Lung (tissue), 12 donors: ENCODE data around the gene CENPS. TPM values are rescaled to one million over a fixed set of nuclear protein-coding genes. Genes with fewer than 3 reads are reported as not detected.
A peak's percentile ranks its signal among the peaks of the same experiment; 100 is the strongest.
"Not testable (repeated sequence)": the region's sequence is repeated elsewhere in the genome, so short reads cannot be mapped to it uniquely, and the experiment has no call there.

Source experiments
- ATAC-seq: fragments of 200-7000 bp; cut with Tn5 transposase; one replicate; pipeline ENCODE4 v1.9.1; 2020; ENCODE audit warnings: moderate number of reproducible peaks; ENCODE audit not compliant: insufficient read depth, low FRiP score
- DNase-seq, 3 donors: peaks; one replicate each; pipeline ENCODE4 v3.0.0-alpha.2; 2013 to 2017
- H3K27ac ChIP-seq, 2 donors: one replicate each; pipeline ENCODE4 v1.5.1; 2013; ENCODE audit warnings: mild to moderate bottlenecking in 2 of 2, moderate library complexity in 2 of 2, control low read depth in 1 of 2, inconsistent platforms in 1 of 2, low read depth in 1 of 2, low read length in 1 of 2
- H3K27me3 ChIP-seq, 3 donors: one replicate each; pipeline ENCODE4 v1.5.1; 2013; ENCODE audit warnings: low read length in 2 of 3; ENCODE audit not compliant: control insufficient read depth in 3 of 3, insufficient read depth in 3 of 3
- H3K36me3 ChIP-seq, 4 donors: one replicate each; pipeline ENCODE4 v1.5.1; 2013; ENCODE audit warnings: low read length in 4 of 4, mild to moderate bottlenecking in 1 of 4, moderate library complexity in 1 of 4; ENCODE audit not compliant: control insufficient read depth in 4 of 4, insufficient read depth in 4 of 4
- H3K4me1 ChIP-seq, 5 donors: one replicate each; pipeline ENCODE4 v1.5.1; 2013; ENCODE audit warnings: low read length in 5 of 5, mild to moderate bottlenecking in 2 of 5, moderate library complexity in 1 of 5; ENCODE audit not compliant: control insufficient read depth in 5 of 5, insufficient read depth in 5 of 5
- H3K4me3 ChIP-seq: one replicate; pipeline ENCODE4 v1.5.1; 2013; ENCODE audit warnings: mild to moderate bottlenecking, control low read depth, moderate library complexity
- H3K9ac ChIP-seq, 2 donors: one replicate each; pipeline ENCODE4 v1.5.1; 2013; ENCODE audit warnings: low read length in 2 of 2, control low read depth in 1 of 2; ENCODE audit not compliant: insufficient read depth in 1 of 2
- H3K9me3 ChIP-seq, 4 donors: one replicate each; pipeline ENCODE4 v1.5.1; 2013; ENCODE audit warnings: low read length in 3 of 4, mild to moderate bottlenecking in 1 of 4, moderate library complexity in 1 of 4; ENCODE audit not compliant: control insufficient read depth in 4 of 4, insufficient read depth in 3 of 4
- CTCF ChIP-seq: IDR thresholded peaks from 2 replicates; pipeline ENCODE4 v1.5.1; 2012; ENCODE audit warnings: mild to moderate bottlenecking; ENCODE audit errors: control extremely low read depth, extremely low read depth
- WGBS, 2 donors: extraction: QIAGEN DNeasy Blood & Tissue Kit; methylation state at CpG; one replicate each; pipeline ENCODE4 v1.1.7; 2013; 5-methylcytosine and 5-hydroxymethylcytosine counted together
- polyA plus RNA-seq, 2 donors: library from polyadenylated mRNA; stranded (reverse); fragments of 200-250 nt; gene quantifications; one replicate each; pipeline ENCODE4 v1.2.1, GENCODE V29; 2013
- total RNA-seq, 2 donors: library from RNA; depleted of rRNA in 1 of 2; stranded (reverse); fragments of >200 nt in 1 of 2; gene quantifications; one replicate each; pipeline ENCODE4 v1.2.1, GENCODE V29; 2014 to 2021
- donor health status: control.
- donor health status: control.
- donor health status: Bipolar disorder and iron deficiency.
- donor health status: healthy.
- donor health status: DM: yes; HTN: yes; CAD: no.

CENPS gene
- total and polyA plus RNA-seq, 4 donors: 12.5 to 21.0 (median 17.5) TPM

- H3K4me3 ChIP-seq: peak overlapping the region; percentile 87
- ATAC-seq: no peak
- no peak for TF ChIP-seq CTCF
- peak in 1 of 3 donors; percentile 24 for DNase-seq
- peaks cover 2 to 18% (median 5%) of the 10 kb centered on the region in 5 donors for H3K4me1 ChIP-seq
- H3K9ac ChIP-seq: peak overlapping the region; percentile 34 to 55
- H3K36me3 ChIP-seq: peaks cover under 1 to 11% (median 10%) of the 10 kb centered on the region in 4 donors
- 11 to 13% methylated on average over 23 of the region's 23 CpGs for WGBS, 2 donors
- H3K27ac ChIP-seq: peak overlapping the region in 1 of 2 donors; percentile 84
- no peaks in the 10 kb centered on the region for H3K27me3 ChIP-seq
- no peaks in the 10 kb centered on the region for H3K9me3 ChIP-seq
Observed at GRCh38 chr1:10471411-10472219, 41.4 kb downstream of the CENPS start.

GRCh38 chr1:10472220-10473144 is 42.2 kb downstream of the CENPS start, which contains the start of gene DFFA:
TSS of gene DFFA (minus strand) at chr1:10472529. CDS start at chr1:10472458, 71 bp downstream.
- Histone ChIP-seq H3K27ac (peak within 1 kb of the TSS in 1 of 2 donors; percentile 84), H3K4me3 (peak within 1 kb of the TSS; percentile 87), H3K36me3 (peaks cover 0 to 9% (median 7%) of the 10 kb centered on the region in 4 donors), H3K9me3 (no peaks in the 10 kb centered on the region), H3K4me1 (peaks cover 2 to 18% (median 5%) of the 10 kb centered on the region in 5 donors), H3K27me3 (no peaks in the 10 kb centered on the region), H3K9ac (peak within 1 kb of the TSS; percentile 34 to 55)
- peak; percentile 85 for ATAC-seq
- WGBS, 2 donors: 1 to 2% methylated on average over 59 of the region's 59 CpGs
- DNase-seq: peak; percentile 96 to 98 (median 97)
- no peak for TF ChIP-seq CTCF

- ATAC-seq (no peak), DNase-seq (no peak)
Observed at GRCh38 chr1:10473145-10473765, 43.0 kb downstream of the CENPS start.

GRCh38 chr1:10474309-10474612 is 44.0 kb downstream of the CENPS start:
- not testable (repeated sequence) for DNase-seq, H3K27me3 ChIP-seq, H3K36me3 ChIP-seq, H3K4me3 ChIP-seq, H3K9me3 ChIP-seq, H3K9ac ChIP-seq, ATAC-seq
- peaks cover 2 to 18% (median 6%) of the 10 kb centered on the region in 5 donors for H3K4me1 ChIP-seq
- peak overlapping the region in 1 of 2 donors; percentile 48 for H3K27ac ChIP-seq
- 93% methylated on average over 10 of the region's 10 CpGs for WGBS, 2 donors

More at GRCh38 chr1:10473145-10473765, 43.0 kb downstream of the CENPS start:
- H3K4me3 ChIP-seq: no peak overlapping the region
- H3K9me3 ChIP-seq: no peaks in the 10 kb centered on the region
- no peak for TF ChIP-seq CTCF
- H3K9ac ChIP-seq: no peak overlapping the region
- 89 to 90% methylated on average over 23 of the region's 23 CpGs for WGBS, 2 donors
- no peak overlapping the region for H3K27ac ChIP-seq
- H3K4me1 ChIP-seq: peaks cover 2 to 18% (median 5%) of the 10 kb centered on the region in 5 donors
- no peaks in the 10 kb centered on the region for H3K27me3 ChIP-seq
- peaks cover 0 to 3% (median 2%) of the 10 kb centered on the region in 4 donors for H3K36me3 ChIP-seq
